Neural cell (in vitro differentiated cells): ENCODE data around the gene C10orf95. TPM values are rescaled to one million over a fixed set of nuclear protein-coding genes. Genes with fewer than 3 reads are reported as not detected.

ENCODE experiments used
- H2AFZ ChIP-seq: fragments of 200-600, 300-800 bp; sonication (generic), shearing (Covaris generic); 2 replicates; pipeline ENCODE4 v1.6.0; 2014; ENCODE audit warnings: low read depth, mild to moderate bottlenecking, antibody characterized with exemption, low read length, moderate library complexity
- H3F3A ChIP-seq: fragments of 200-600 bp; shearing (Covaris generic); 2 replicates; pipeline ENCODE4 v1.6.1; 2016; ENCODE audit warnings: mild to moderate bottlenecking, moderate library complexity, mixed read lengths, antibody characterized with exemption, low read length; ENCODE audit not compliant: insufficient read depth, poor library complexity, severe bottlenecking
- H3K27ac ChIP-seq: fragments of 200-600, 300-800 bp; sonication (generic), shearing (Covaris generic); 2 replicates; pipeline ENCODE4 v1.5.1; 2014; ENCODE audit warnings: mild to moderate bottlenecking, low read length, moderate library complexity
- H3K27me3 ChIP-seq: fragments of 300-800, 200-600 bp; sonication (generic), shearing (Covaris generic); 2 replicates; pipeline ENCODE4 v1.6.0; 2014; ENCODE audit warnings: mild to moderate bottlenecking, low read depth, low read length, moderate library complexity; ENCODE audit not compliant: insufficient read depth
- H3K36me3 ChIP-seq: fragments of 300-800, 200-600 bp; sonication (generic), shearing (Covaris generic); 2 replicates; pipeline ENCODE4 v1.5.1; 2014; ENCODE audit warnings: mild to moderate bottlenecking, antibody characterized with exemption, low read length, moderate library complexity; ENCODE audit not compliant: insufficient read depth
- H3K4me2 ChIP-seq: fragments of 300-800, 200-600 bp; sonication (generic), shearing (Covaris generic); 2 replicates; pipeline ENCODE4 v1.6.0; 2014; ENCODE audit warnings: mild to moderate bottlenecking, low read length
- H3K4me3 ChIP-seq: fragments of 300-800, 200-600 bp; sonication (generic), shearing (Covaris generic); 2 replicates; pipeline ENCODE4 v1.5.1; 2014; ENCODE audit warnings: mild to moderate bottlenecking, low read length, moderate library complexity
- H3K79me2 ChIP-seq: fragments of 200-600 bp; shearing (Covaris generic); replicated peaks from 2 replicates; pipeline ENCODE4 v1.6.0; 2014; ENCODE audit warnings: mild to moderate bottlenecking, low read length, moderate library complexity; ENCODE audit not compliant: insufficient read depth
- H3K9ac ChIP-seq: fragments of 300-800, 200-600 bp; sonication (generic), shearing (Covaris generic); 2 replicates; pipeline ENCODE4 v1.6.1; 2016; ENCODE audit warnings: mild to moderate bottlenecking, low read length, mixed read lengths
- H3K9me2 ChIP-seq: fragments of 200-600 bp; shearing (Covaris generic); 2 replicates; pipeline ENCODE4 v1.6.1; 2016; ENCODE audit warnings: mild to moderate bottlenecking, low read length, mixed read lengths; ENCODE audit not compliant: insufficient read depth
- H3K9me3 ChIP-seq: fragments of 200-600, 300-800 bp; sonication (generic), shearing (Covaris generic); 2 replicates; pipeline ENCODE4 v1.6.1; 2016; ENCODE audit warnings: mild to moderate bottlenecking, mixed run types, low read length, moderate library complexity, mixed read lengths
- H4K20me1 ChIP-seq: fragments of 200-600 bp; shearing (Covaris generic); 2 replicates; pipeline ENCODE4 v1.6.1; 2016; ENCODE audit warnings: mild to moderate bottlenecking, mixed run types; ENCODE audit not compliant: insufficient read depth
- EP300 ChIP-seq: fragments of 450-650 bp; conservative IDR thresholded peaks from 2 replicates; pipeline ENCODE4 v1.6.1; 2014; ENCODE audit warnings: antibody characterized with exemption, mild to moderate bottlenecking, moderate library complexity; ENCODE audit not compliant: poor library complexity, severe bottlenecking
- EZH2 ChIP-seq: fragments of 200-600, 300-800 bp; shearing (Covaris generic), sonication (generic); IDR thresholded peaks from 2 replicates; pipeline ENCODE4 v1.6.1; 2014; ENCODE audit warnings: antibody characterized with exemption, low read length, borderline replicate concordance, mild to moderate bottlenecking; ENCODE audit not compliant: insufficient read depth, poor library complexity, severe bottlenecking
- MXI1 ChIP-seq: fragments of 450-650 bp; conservative IDR thresholded peaks from 2 replicates; pipeline ENCODE4 v1.6.1; 2014; ENCODE audit warnings: antibody characterized with exemption, mild to moderate bottlenecking; ENCODE audit not compliant: poor library complexity, severe bottlenecking
- POLR2AphosphoS5 ChIP-seq: IDR thresholded peaks from 2 replicates; pipeline ENCODE4 v1.6.1; 2012
- RAD21 ChIP-seq: fragments of 450-650 bp; conservative IDR thresholded peaks from 2 replicates; pipeline ENCODE4 v1.6.1; 2014; ENCODE audit warnings: antibody characterized with exemption, mild to moderate bottlenecking, moderate library complexity
- SMC3 ChIP-seq: fragments of 450-650 bp; conservative IDR thresholded peaks from 2 replicates; pipeline ENCODE4 v1.6.1; 2014; ENCODE audit warnings: antibody characterized with exemption, mild to moderate bottlenecking, moderate library complexity; ENCODE audit not compliant: poor library complexity
- TAF1 ChIP-seq: IDR thresholded peaks from 2 replicates; pipeline ENCODE4 v1.6.1; 2012; ENCODE audit warnings: low read depth
- polyA plus RNA-seq: library from polyadenylated mRNA; depleted of rRNA; stranded (reverse); fragments of >200 nt; gene quantifications from 2 replicates; pipeline ENCODE4 v1.2.3, GENCODE V29; 2014
- TF ChIP-seq, protein P1 (sequence below): fragments of 450-650 bp; IDR thresholded peaks from 2 replicates; pipeline ENCODE4 v1.5.1; 2014; ENCODE audit warnings: antibody characterized with exemption, mild to moderate bottlenecking, moderate library complexity; ENCODE audit not compliant: poor library complexity, severe bottlenecking
- TF ChIP-seq, protein P2 (sequence below): IDR thresholded peaks from 2 replicates; pipeline ENCODE4 v1.6.1; 2012; ENCODE audit warnings: borderline replicate concordance

The C10orf95 gene
- polyA plus RNA-seq, 1 donor from 2014 or later: not detected

DNA sequence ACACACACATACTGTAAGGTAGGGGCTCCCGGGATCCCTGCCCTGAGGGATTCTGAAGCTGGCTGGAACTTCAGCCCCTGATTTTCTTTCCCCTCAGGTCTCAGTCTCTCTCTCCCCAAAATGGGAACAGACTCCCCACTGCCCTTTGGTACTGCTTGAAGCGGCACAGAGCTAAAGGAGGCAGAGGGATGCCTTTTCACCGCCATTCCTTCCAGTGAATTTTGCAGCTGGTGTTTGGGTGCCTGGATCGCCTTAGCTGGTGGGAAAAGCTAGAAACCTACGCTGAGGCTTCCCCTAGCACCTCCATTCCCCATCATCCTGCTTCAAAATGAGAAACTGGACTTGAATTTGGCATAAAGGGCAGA lies 16.2 kb downstream of the C10orf95 start:
- Histone ChIP-seq H3K9me3 (no peaks in the 10 kb centered on the region), H3K9ac (no peak overlapping the region), H3F3A (no peaks in the 10 kb centered on the region), H3K36me3 (no peaks in the 10 kb centered on the region), H3K9me2 (no peaks in the 10 kb centered on the region), H4K20me1 (no peaks in the 10 kb centered on the region), H2AFZ (no peak overlapping the region), H3K27me3 (peaks cover 10% of the 10 kb centered on the region), H3K79me2 (peaks cover 10% of the 10 kb centered on the region), H3K4me2 (no peak overlapping the region), H3K4me3 (no peak overlapping the region), H3K27ac (no peak overlapping the region)
- TF ChIP-seq RAD21 (no peak), TAF1 (no peak), EZH2 (no peak), EP300 (no peak), MXI1 (no peak), SMC3 (no peak), POLR2AphosphoS5 (no peak)
- TF ChIP-seq, protein P1, sequence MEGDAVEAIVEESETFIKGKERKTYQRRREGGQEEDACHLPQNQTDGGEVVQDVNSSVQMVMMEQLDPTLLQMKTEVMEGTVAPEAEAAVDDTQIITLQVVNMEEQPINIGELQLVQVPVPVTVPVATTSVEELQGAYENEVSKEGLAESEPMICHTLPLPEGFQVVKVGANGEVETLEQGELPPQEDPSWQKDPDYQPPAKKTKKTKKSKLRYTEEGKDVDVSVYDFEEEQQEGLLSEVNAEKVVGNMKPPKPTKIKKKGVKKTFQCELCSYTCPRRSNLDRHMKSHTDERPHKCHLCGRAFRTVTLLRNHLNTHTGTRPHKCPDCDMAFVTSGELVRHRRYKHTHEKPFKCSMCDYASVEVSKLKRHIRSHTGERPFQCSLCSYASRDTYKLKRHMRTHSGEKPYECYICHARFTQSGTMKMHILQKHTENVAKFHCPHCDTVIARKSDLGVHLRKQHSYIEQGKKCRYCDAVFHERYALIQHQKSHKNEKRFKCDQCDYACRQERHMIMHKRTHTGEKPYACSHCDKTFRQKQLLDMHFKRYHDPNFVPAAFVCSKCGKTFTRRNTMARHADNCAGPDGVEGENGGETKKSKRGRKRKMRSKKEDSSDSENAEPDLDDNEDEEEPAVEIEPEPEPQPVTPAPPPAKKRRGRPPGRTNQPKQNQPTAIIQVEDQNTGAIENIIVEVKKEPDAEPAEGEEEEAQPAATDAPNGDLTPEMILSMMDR: no peak
- TF ChIP-seq, protein P2, sequence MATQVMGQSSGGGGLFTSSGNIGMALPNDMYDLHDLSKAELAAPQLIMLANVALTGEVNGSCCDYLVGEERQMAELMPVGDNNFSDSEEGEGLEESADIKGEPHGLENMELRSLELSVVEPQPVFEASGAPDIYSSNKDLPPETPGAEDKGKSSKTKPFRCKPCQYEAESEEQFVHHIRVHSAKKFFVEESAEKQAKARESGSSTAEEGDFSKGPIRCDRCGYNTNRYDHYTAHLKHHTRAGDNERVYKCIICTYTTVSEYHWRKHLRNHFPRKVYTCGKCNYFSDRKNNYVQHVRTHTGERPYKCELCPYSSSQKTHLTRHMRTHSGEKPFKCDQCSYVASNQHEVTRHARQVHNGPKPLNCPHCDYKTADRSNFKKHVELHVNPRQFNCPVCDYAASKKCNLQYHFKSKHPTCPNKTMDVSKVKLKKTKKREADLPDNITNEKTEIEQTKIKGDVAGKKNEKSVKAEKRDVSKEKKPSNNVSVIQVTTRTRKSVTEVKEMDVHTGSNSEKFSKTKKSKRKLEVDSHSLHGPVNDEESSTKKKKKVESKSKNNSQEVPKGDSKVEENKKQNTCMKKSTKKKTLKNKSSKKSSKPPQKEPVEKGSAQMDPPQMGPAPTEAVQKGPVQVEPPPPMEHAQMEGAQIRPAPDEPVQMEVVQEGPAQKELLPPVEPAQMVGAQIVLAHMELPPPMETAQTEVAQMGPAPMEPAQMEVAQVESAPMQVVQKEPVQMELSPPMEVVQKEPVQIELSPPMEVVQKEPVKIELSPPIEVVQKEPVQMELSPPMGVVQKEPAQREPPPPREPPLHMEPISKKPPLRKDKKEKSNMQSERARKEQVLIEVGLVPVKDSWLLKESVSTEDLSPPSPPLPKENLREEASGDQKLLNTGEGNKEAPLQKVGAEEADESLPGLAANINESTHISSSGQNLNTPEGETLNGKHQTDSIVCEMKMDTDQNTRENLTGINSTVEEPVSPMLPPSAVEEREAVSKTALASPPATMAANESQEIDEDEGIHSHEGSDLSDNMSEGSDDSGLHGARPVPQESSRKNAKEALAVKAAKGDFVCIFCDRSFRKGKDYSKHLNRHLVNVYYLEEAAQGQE: no peak

DNA sequence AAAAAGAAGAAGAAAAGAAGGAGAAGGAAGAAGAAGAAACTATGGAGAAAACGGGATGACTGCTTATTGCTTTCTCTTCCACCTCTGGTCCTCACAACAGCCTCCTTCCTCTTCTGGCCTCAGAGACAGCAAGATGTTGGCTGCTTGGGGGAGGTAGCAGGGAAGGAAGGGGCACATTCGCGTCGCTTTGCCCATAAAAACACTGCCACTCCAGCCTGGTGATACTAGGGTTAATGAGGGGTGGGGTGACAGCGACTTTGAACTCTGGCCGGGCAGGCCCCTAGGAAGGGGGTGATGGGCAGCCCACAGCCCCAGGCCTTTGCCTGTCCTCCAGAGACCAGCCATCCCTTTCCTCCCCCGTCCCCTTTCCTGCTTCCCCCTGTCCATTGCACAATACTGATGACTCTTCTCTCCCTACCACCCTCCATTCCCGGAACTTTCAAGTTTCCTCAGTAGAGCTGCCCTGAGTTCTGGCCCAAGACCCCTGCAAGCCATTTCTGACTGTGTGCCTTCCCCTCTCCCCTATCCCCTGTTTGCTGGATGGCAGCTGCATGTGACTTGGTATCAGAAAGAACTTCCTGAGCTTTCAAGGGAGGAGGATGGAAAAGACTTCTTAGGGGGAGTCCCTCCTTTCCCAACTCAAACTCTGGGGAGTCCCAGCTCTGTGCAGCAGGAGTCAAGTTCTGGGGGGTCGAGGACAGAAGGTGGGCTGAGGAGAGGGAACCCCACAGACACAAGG lies 16.8 kb downstream of the C10orf95 start:
- no peaks in the 10 kb centered on the region for H3K36me3 ChIP-seq
- H3K4me2 ChIP-seq: no peak overlapping the region
- H2AFZ ChIP-seq: no peak overlapping the region
- no peak overlapping the region for H3K27ac ChIP-seq
- H3K9me2 ChIP-seq: no peaks in the 10 kb centered on the region
- H3K9ac ChIP-seq: no peak overlapping the region
- peaks cover 10% of the 10 kb centered on the region for H3K79me2 ChIP-seq
- H4K20me1 ChIP-seq: no peaks in the 10 kb centered on the region
- no peaks in the 10 kb centered on the region for H3K9me3 ChIP-seq
- H3K4me3 ChIP-seq: no peak overlapping the region
- H3F3A ChIP-seq: no peaks in the 10 kb centered on the region
- TF ChIP-seq POLR2AphosphoS5 (no peak), MXI1 (no peak), SMC3 (no peak)
- peaks cover 10% of the 10 kb centered on the region for H3K27me3 ChIP-seq
